Endothelial cell of umbilical vein (primary cell): ENCODE results near the gene BID. TPM values are rescaled to one million over a fixed set of nuclear protein-coding genes. Genes with fewer than 3 reads are reported as not detected.

Experiments
- BruUV-seq: library from RNA; stranded (reverse); fragments of 400-500 nt; replicated peaks from 2 replicates; lab custom pipeline; 2021; lab: Mats Ljungman, UMichigan
- CTCF ChIA-PET: fragments of 300-600, 350-600 bp; sonication (Branson Sonifier 250); formaldehyde crosslinking; loops from one replicate; lab custom pipeline; 2021; ENCODE audit warnings: antibody characterized with exemption, inconsistent platforms; lab: Charles Lee
- POLR2A ChIA-PET: fragments of 300-600, 350-600 bp; sonication (Branson Sonifier 250); formaldehyde crosslinking; loops from one replicate; lab custom pipeline; 2021; ENCODE audit warnings: antibody characterized with exemption, inconsistent platforms; lab: Charles Lee
- DNase-seq: peaks from one replicate; pipeline ENCODE4 v3.0.0-alpha.2; 2011; ENCODE audit warnings: low read depth, low spot score
- FAIRE-seq: peaks from 2 replicates; lab custom pipeline; 2011; peaks lifted over from hg19 to GRCh38; lab: Jason Lieb, UNC
- H2AFZ ChIP-seq: 2 replicates; pipeline ENCODE4 v1.6.0; 2012; ENCODE audit warnings: low read depth, low read length, control low read depth, inconsistent platforms
- H3K27ac ChIP-seq: 2 replicates; pipeline ENCODE4 v1.5.1; 2011; ENCODE audit warnings: low read depth, mild to moderate bottlenecking, control low read depth, low read length, moderate library complexity; ENCODE audit not compliant: insufficient read depth
- H3K27me3 ChIP-seq, 2 experiments: 2 replicates each; pipeline versions ENCODE4 v1.6.0 to v1.6.1; 2011; ENCODE audit warnings: low read length in 2 of 2, mixed read lengths in 1 of 2; ENCODE audit not compliant: control insufficient read depth in 2 of 2, insufficient read depth in 2 of 2
- H3K36me3 ChIP-seq, 2 experiments: 2 replicates in 1 of 2; 3 replicates in 1 of 2; pipeline ENCODE4 v1.5.1; 2011; ENCODE audit warnings: low read length in 2 of 2, mild to moderate bottlenecking in 1 of 2, moderate library complexity in 1 of 2; ENCODE audit not compliant: control insufficient read depth in 2 of 2, insufficient read depth in 2 of 2; ENCODE audit errors: extremely low read depth in 1 of 2
- H3K4me1 ChIP-seq: 3 replicates; pipeline ENCODE4 v1.5.1; 2011; ENCODE audit warnings: mild to moderate bottlenecking, low read length; ENCODE audit not compliant: control insufficient read depth, insufficient read depth; ENCODE audit errors: extremely low read depth
- H3K4me2 ChIP-seq: 2 replicates; pipeline ENCODE4 v1.6.1; 2011; ENCODE audit warnings: low read length, control low read depth, mixed read lengths; ENCODE audit not compliant: insufficient read depth
- H3K4me3 ChIP-seq, 3 experiments: fragments of 200-600 bp in 1 of 3; sonication (generic), shearing (Covaris generic) in 1 of 3; replicated peaks in 1 of 3; 2 replicates each; pipeline ENCODE4 v1.5.1; 2011 to 2016; ENCODE audit warnings: control low read depth in 3 of 3, low read length in 3 of 3, mild to moderate bottlenecking in 2 of 3, inconsistent platforms in 1 of 3, low read depth in 1 of 3, moderate library complexity in 1 of 3; ENCODE audit not compliant: insufficient read depth in 1 of 3
- H3K79me2 ChIP-seq: 2 replicates; pipeline ENCODE4 v1.6.0; 2012; ENCODE audit warnings: low read length, inconsistent platforms; ENCODE audit not compliant: control insufficient read depth, insufficient read depth
- H3K9ac ChIP-seq: replicated peaks from 2 replicates; pipeline ENCODE3; 2011; ENCODE audit warnings: low read length, control low read depth; ENCODE audit not compliant: insufficient read depth; ENCODE audit errors: extremely low read depth
- H3K9me1 ChIP-seq: replicated peaks from 3 replicates; pipeline ENCODE4 v1.6.0; 2011; ENCODE audit warnings: mild to moderate bottlenecking, low read length; ENCODE audit not compliant: control insufficient read depth, insufficient read depth; ENCODE audit errors: extremely low read depth
- H3K9me3 ChIP-seq: replicated peaks from 2 replicates; pipeline ENCODE4 v1.5.1; 2012; ENCODE audit warnings: low read length, inconsistent platforms; ENCODE audit not compliant: control insufficient read depth, insufficient read depth
- H4K20me1 ChIP-seq: replicated peaks from 2 replicates; pipeline ENCODE3; 2011; ENCODE audit warnings: mild to moderate bottlenecking, low read length; ENCODE audit not compliant: control insufficient read depth, insufficient read depth; ENCODE audit errors: extremely low read depth
- CTCF ChIP-seq, 2 donors: IDR thresholded peaks; 1 replicate in 1 of 2; 2 replicates in 1 of 2; pipeline ENCODE4 v1.5.1; 2011; ENCODE audit warnings: low read length in 2 of 2, mild to moderate bottlenecking in 2 of 2, moderate library complexity in 2 of 2, control low read depth in 1 of 2, inconsistent platforms in 1 of 2, low read depth in 1 of 2; ENCODE audit not compliant: insufficient read depth in 1 of 2; ENCODE audit errors: extremely low read depth in 1 of 2
- FOS ChIP-seq: IDR thresholded peaks from 2 replicates; pipeline ENCODE4 v1.6.1; 2011; ENCODE audit warnings: mild to moderate bottlenecking, low read length, moderate library complexity, borderline replicate concordance; ENCODE audit not compliant: insufficient read depth
- JUN ChIP-seq: IDR thresholded peaks from 2 replicates; pipeline ENCODE4 v1.6.1; 2011; ENCODE audit warnings: borderline replicate concordance, low read depth; ENCODE audit not compliant: insufficient read length, insufficient read depth
- dilution Hi-C: fragments of 300-500 bp; cut with MboI; formaldehyde crosslinking; loops from one replicate; pipeline ENCODE4 v1.15.0; 2019; ENCODE audit warnings: low sequenced_read_pairs; ENCODE audit not compliant: extremely low pct_ligation_motif_present
- intact Hi-C: fragments of 100-400 bp; cut with micrococcal nuclease; formaldehyde crosslinking; loops from one replicate; pipeline ENCODE4 v1.10.0; 2022
- polyA plus RNA-seq, 4 experiments: library from polyadenylated mRNA; depleted of rRNA in 3 of 4; stranded (reverse) in 3 of 4; unstranded in 1 of 4; fragments of >200 nt; gene quantifications; 2 replicates each; pipeline versions ENCODE4 v1.2.1 to v1.2.3, GENCODE V29; 2011 to 2012; ENCODE audit warnings: missing spikeins in 1 of 4
- total RNA-seq: library from RNA; stranded (reverse); gene quantifications from 2 replicates; pipeline ENCODE4 v1.2.3, GENCODE V29; 2021

BID gene
- total and polyA plus RNA-seq, 2 donors (not counting 3 experiments of a cell fraction or from before 2014, with no cell fraction given), result 39.0 to 119 TPM

DNA sequence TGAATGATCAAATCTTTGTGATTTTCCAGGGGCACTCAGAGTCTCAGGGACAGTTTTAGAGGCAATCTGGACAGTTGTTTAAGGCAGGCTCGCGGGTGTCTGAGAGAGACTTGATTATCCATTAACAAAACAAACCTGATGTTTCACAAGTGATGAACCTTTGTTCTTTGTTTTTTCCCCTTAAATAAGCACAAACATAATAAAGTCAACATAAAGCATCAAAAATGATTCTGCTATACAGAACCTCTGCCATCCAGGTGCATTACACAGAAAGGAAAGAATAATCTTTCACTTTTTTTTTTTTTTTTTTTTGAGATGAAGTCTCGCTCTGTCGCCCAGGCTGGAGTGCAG is 13.2 kb downstream of the BID start:
- H4K20me1 ChIP-seq, result no peaks in the 10 kb centered on the region
- DNase-seq (no peak), FAIRE-seq (no peak)
- POLR2A ChIA-PET, result no interaction called here
- no peak overlapping the region for H3K9ac ChIP-seq
- no peak overlapping the region for H3K4me2 ChIP-seq
- intact Hi-C loops (no loop called here), dilution Hi-C loops (no loop called here)
- H3K9me1 ChIP-seq, result no peaks in the 10 kb centered on the region
- no peak overlapping the region for H3K27ac ChIP-seq
- no peaks in the 10 kb centered on the region for H3K4me1 ChIP-seq
- H2AFZ ChIP-seq, result no peak overlapping the region
- H3K4me3 ChIP-seq, result no peak overlapping the region
- TF ChIP-seq JUN, result no peak
- no peaks in the 10 kb centered on the region for H3K9me3 ChIP-seq
- H3K36me3 ChIP-seq, result no peaks in the 10 kb centered on the region
- no peaks in the 10 kb centered on the region for H3K27me3 ChIP-seq
- no TSS peak for BruUV-seq
- CTCF ChIA-PET, result interaction anchor here (1.1 kb wide), 1 partner anchor 315 kb away, joined by 4 read pairs; no protein-coding TSS in a partner anchor
- H3K79me2 ChIP-seq, result peaks cover 31% of the 10 kb centered on the region

DNA sequence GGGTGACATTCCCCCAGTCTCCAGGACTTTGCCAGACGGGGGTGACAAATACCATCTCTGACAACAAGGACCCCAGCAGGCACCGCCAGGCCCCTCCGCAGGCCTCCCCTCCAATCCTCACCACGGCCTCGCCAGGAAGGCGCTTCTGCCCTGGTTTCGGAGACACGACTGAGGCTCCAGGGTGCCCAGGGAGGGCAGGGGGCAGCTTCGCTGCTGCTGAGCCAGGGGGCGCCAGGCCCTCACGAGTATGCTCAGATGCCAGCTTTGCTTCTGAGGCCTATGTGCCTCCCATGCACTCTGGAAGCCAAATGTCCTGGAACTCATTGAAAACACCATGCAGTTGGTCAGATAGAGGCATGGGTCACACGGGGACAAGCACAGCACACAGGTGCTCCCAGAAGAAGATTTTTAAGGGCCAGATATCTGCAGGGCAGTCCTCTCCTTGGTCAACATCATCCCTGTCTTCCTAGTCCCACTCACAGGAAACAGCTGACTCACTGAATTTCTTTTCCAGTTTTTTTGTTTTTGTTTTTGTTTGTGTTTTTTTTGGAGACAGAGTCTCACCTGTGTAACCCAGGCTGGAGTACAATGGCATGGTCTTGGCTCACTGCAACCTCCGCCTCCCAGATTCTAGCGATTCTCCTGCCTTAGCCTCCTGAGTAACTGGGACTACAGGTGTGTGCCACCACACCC is 19.9 kb downstream of the BID start:
- no TSS peak for BruUV-seq
- H3K9ac ChIP-seq, result no peak overlapping the region
- H2AFZ ChIP-seq, result no peak overlapping the region
- H3K4me1 ChIP-seq, result no peaks in the 10 kb centered on the region
- ChIA-PET POLR2A (no interaction called here), CTCF (interaction anchor here (0.8 to 1.4 kb wide), 5 partner anchors 12 to 321 kb away, joined by 3 to 5 read pairs (median 4); no protein-coding TSS in a partner anchor)
- H4K20me1 ChIP-seq, result no peaks in the 10 kb centered on the region
- no peak overlapping the region for H3K27ac ChIP-seq
- intact Hi-C loops (no loop called here), dilution Hi-C loops (no loop called here)
- H3K9me3 ChIP-seq, result no peaks in the 10 kb centered on the region
- H3K36me3 ChIP-seq, result no peaks in the 10 kb centered on the region
- H3K4me2 ChIP-seq, result no peak overlapping the region
- H3K4me3 ChIP-seq, result no peak overlapping the region
- no peak for DNase-seq
- TF ChIP-seq CTCF (IDR thresholded peaks at IDR 0.05; ENCODE audit: extremely low read depth in 1 of 2, insufficient read depth in 1 of 2, low read depth in 1 of 2, low read length in 2 of 2) (peak in 1 of 2 donors; percentile 20), JUN (no peak), FOS (no peak)
- FAIRE-seq, result no peak
- H3K27me3 ChIP-seq, result no peaks in the 10 kb centered on the region
- H3K79me2 ChIP-seq, result peaks cover 13% of the 10 kb centered on the region
- H3K9me1 ChIP-seq, result no peaks in the 10 kb centered on the region
